Posterior vena cava (tissue), 2 donors: ENCODE data around the gene LAMB3. TPM values are rescaled to one million over a fixed set of nuclear protein-coding genes. Genes with fewer than 3 reads are reported as not detected.

Experiments used
- DNase-seq: peaks from one replicate; pipeline ENCODE4 v3.0.0-alpha.2; 2020; ENCODE audit warnings: low spot score
- intact Hi-C, 2 donors: fragments of 100-400 bp; cut with DNase I; formaldehyde crosslinking; loops; one replicate each; pipeline versions ENCODE4 v1.14.1 to v1.14.2; 2022 to 2023
- total RNA-seq, 2 donors: library from RNA; stranded (reverse); fragmentation: NEBNext Ultra II Directional; extraction: Animal tissue kit (Norgen Biotek cat#: 25700); gene quantifications; one replicate each; pipeline ENCODE4 v1.2.1, GENCODE V29; 2021
- donor health status: DM: yes; HTN: yes; CAD: no.
- donor health status: DM: yes; HTN: yes; CAD: no.

Gene LAMB3
- total RNA-seq, 2 donors from 2014 or later = 1.5 TPM

DNA sequence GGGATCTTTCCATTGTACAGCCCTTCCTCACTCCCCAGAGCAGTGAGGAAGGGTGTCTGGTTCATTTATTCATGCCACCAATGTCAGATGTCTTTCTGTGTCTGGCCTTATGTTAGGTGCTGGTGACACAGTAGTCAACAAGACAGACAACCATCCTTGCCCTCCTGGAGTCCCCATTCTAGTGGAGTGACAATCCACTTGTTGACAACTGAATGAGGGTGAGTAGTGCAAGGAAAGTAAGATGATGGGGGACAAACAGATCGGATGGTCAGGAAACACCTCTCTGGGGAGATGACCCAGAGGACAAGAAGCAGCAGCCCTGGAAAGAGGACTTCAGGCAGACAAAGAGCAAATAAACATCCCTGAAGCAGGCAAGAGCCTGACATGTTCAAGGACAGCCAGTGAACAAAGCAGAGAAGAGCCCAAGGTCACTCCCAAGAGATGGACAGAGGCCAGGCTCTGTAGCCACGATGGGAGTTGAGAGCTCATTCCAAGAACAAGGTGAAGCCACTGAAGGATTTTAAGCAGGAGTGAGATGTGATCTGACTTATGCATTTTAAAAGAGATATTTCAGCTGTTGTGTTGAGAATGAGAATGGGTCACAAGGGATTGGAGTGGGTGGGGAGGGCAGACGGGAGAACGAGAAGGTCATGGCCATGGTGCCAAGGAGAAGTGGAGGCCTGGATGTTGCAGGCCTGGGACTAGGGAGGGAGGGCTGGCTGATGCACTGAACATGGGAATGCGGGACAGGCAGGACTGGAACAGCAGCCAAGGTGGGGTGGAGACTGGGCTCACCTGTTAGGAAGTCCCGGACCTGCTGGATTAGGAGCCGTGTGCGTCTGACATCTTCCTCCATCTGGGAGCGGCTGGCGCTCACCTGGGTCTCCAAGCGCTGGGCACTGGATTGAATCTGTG is 30.2 kb downstream of the LAMB3 start:
- intact Hi-C loops = no loop called here
- no peak for DNase-seq

DNA sequence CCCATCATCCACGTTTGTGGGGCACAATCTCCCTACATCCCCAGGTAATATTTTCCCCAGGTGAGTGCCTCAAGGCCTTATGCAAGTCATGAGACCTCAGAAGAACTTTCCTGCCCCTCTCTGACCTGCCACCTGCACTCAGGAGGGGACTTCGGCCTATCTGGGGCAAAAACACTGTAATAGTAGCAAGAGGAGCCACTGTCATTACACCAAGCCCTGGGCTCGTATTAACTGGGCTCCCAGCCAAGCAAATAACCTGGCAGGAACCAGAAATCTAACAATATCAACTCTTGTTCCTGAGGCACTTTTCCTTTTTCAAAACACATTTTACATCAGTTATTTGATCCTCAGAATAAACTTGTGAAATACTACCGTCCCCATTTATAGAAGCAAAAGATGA is 30.9 kb downstream of the LAMB3 start:
- intact Hi-C loops = no loop called here
- no peak for DNase-seq

DNA sequence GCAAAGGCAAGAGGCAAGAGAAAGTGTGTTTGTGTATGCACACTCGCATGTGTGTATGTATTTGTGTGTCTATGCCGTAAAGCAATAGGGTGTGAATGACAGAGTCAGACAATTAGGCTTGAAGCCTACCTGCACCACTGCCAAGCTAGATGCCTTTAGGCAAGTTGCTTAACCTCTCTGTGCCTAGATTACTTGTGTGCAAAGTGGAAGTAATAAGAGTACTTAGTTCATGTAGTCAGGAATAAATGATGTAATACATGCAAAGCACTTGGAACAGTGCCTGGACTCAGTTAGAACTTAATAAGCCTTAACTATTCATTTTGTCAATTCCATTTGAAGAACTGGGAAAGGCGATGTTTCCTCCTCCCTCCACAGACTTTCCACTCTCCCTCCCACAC is 31.7 kb downstream of the LAMB3 start:
- intact Hi-C loops = no loop called here

DNA sequence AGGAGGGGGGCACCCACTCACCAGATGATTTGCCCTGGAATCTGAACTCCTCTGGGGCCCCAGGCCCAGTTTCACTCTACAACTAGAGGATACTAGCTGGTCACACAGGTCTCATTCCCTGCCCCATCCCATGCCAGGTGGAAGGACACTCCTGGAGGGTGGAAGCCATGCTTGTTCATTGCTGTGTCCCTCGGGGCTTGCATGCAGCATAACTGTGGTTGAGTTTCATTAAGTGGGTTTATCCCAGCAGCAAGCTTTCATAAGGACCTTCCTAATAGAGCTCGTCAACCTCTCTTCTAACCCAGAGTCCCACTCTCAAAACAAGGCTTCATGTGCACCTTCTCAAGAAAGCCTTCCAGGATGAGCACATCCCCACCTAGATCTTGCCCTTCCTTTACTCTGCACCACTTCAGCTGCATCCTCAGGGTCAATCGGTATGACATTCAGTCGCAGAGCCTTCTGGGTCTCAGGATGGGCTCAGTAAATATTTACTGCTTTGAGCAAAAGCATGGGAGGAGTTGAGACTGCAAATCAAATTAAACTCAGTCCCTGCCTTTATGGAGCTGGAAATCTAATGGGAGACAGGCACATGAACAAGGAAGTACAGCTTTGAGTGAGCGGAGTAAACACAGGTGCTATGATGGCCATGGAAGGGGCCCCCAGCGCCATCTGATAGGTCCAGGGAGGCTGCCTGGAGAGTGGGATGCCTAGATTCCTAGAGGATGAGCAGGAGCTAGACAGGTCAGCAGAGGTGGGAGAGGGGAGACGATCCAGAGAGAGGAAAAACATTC is 32.3 kb downstream of the LAMB3 start:
- intact Hi-C loops = no loop called here
- DNase-seq = no peak

More for the DNA sequence above, 31.7 kb downstream of the LAMB3 start:
- no peak for DNase-seq

DNA sequence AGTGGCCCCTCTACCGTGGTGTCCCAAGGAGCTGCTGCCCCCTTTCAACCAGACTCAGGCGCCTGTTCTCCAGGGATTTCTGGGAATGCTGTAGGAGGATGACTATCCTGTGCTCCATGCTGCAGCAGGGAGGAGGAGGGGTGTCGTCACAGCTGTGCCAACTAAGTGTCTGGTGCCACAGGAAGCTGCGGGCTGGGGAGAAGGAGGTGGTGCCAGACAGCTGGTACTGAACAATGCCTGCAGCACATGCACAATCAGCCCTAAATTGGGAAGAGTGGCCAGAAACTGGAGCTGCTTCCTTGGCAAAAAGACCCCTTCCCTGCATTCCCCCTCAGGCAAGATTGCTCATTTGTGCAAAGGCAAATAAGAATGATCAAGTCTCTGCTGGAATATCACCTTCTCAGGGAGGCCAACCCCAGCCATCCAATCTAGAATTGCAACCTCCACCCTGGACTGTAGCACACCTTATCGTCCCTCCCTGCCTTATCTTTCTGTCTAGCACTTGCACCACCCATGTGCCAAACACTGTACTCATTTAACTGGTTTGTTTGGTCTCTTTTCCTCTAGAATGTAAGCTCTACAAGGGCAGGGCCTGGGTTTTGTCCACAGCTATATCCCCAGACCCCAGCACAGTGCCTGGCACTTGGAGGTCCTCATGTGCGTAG is 33.3 kb downstream of the LAMB3 start:
- DNase-seq = no peak
- intact Hi-C loops = no loop called here

DNA sequence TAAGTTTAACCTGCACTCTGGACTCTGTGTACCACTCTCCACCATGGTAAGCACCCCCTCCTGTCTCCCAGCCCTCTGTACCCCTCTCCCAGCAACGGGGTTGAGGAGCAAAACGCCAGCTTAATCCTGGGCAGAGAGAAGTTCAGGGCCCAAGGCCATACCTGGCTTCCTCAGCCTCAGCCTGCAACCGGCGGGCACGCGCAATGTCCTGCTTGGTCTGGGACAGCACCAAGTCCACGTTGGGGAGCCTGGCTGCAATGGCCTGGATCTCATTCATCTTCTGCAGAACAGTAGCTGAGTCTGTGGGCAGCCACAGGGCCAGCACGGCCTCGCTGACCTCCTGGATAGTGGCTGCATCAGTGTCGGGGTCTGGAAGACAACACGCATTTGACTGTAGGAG is 33.9 kb downstream of the LAMB3 start:
- intact Hi-C loops = no loop called here
- DNase-seq = no peak

DNA sequence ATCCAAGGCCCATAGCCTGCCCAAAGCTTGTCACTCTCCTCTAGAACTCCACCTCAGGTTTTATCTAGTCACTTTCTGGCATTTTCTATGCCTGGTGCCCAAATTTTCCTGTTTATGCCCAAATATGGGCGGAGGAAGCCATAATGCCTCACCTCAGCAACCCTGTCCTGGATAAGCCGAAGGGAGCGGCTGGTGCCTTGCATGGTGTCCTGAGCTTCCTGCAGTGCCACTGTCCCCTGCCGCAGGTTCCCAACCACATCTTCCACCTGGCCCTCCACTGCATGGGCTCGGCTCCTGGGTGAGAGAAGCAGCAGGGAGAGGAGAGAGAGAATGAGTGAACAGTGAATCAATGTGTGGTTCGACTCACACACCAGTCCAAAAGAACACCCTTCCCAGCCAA is 34.5 kb downstream of the LAMB3 start:
- intact Hi-C loops = no loop called here

DNA sequence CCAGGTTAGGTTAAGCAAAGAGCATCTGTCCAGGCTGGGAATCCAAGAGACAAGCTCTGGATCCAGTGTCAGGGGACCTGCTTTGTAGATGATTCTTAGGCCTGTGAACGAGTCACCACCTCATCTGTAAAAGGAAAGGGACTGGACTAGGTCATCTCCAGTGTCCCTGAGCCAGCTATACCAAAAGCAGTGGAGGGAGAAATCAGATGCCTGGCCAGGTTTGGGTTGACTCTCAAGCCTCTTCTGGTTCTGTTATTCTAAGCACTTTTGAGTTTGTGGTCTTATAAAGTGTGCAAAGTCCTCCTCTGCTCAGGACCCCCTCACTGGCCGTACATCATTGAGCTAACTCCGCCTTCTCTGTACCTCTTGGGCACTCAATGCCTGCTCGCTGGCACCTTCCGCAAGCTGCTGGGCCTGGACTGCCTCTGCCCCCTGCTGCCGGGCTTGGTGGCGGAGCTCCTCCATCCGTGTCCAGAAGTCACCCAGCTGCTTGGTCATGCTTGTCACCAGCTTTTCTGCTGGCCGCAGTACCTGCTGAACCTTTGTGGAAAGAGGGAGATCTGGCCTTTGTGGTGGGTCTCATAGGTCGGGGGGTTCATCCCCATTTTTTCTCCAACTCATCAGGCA is 35.1 kb downstream of the LAMB3 start:
- intact Hi-C loops = no loop called here

More for the DNA sequence above, 34.5 kb downstream of the LAMB3 start:
- DNase-seq = no peak

DNA sequence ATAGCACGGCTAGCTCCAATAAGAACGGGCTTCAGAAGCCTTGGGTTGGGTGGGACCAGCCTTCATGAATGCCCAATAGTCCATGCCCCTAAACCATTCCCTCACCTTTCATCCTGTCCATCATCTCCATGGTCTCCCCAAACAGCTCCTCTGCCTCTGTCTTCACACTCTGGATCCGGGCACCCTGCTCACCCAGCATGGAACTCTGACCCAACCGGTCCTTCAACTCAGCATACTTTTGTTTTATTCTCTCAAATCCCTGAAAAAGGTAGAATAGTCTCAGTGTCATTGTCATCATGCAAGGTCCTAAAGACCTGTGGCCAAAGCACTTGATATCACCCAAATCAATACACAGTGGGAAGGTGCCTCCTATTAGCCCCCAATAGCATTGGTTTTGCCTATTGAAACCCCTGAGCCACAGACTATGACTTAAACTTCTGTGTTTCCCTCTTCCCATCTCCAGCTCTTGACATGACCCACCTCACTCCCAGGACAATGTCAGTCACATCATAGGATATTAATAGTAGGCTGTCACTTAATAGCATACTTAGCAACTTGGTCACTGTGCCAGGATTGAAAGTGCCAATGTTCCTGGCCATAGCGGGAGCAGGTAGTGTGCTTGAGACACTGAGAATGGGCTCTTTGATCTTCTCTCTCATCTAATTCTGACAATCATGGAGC is 35.7 kb downstream of the LAMB3 start:
- no peak for DNase-seq

More for the DNA sequence above, 35.1 kb downstream of the LAMB3 start:
- DNase-seq = no peak

DNA sequence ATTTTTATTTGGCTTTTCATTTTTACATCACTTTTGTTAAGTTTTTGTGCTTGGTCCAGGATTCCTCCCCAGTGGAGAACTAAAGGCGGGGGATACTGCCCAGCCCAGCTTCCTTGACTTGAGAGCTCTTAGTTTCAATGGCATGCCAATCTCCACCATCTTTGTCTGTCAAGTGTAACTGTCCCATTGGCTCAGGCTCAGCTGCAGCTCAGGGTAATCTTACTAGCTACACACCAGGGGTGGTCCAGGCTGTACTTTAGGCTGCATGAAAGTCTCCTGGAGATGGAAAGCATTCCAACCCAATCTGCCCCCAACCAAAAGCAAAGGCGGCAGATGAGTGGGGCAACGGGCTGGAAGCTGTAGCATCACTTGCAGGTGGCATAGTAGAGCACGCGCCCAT is 37.3 kb downstream of the LAMB3 start:
- DNase-seq = no peak
- intact Hi-C loops = no loop called here

More for the DNA sequence above, 35.7 kb downstream of the LAMB3 start:
- intact Hi-C loops = no loop called here

DNA sequence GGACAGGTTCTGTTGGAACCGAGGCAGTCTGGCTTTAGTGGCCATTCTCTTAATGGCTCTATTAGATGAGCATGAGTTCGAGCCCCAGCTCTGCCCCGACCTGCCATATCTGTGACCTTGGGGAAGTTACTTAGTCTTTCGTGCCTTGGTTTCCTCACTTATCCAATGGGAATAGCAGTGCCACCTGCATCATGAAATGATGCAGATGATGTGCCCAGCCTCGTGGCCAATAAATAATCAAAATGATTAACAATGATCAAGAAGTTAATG is 38.1 kb downstream of the LAMB3 start:
- DNase-seq = no peak
- intact Hi-C loops = no loop called here

DNA sequence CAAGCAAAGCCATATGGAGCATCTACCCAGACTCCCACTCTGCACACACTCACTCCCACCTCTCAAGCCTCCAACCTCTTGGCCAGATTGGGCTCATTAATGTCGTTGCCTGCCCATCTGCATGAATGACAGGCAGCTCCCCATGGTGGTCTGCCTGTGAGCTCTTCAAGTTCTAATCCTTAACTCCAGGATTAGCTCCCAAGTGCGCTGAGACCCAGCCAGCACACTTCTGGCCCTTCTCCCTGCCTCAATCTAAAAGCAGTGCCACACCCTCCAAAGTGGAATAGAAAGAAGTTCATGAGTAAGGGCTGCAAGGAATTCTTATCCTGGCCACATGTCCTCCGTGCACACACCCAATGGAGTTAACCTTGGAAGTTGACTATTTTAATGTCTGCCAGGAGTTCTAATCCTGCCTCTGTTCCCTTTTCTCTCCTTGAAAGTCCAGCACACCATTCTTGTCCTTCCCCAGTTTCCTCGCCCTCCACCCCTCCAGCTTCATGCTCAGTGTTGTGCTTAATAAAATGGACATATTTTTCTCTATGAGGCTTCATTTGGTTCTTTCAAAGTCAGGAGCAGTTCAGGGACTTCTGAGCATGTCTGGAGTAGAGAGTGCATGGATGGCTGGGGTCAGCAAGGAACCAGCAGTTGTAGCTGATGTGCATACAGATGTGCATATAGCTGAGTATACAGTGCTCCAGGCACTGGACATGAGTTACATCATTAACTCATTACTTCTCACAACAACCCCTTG is 38.6 kb downstream of the LAMB3 start:
- no peak for DNase-seq
- intact Hi-C loops = no loop called here

DNA sequence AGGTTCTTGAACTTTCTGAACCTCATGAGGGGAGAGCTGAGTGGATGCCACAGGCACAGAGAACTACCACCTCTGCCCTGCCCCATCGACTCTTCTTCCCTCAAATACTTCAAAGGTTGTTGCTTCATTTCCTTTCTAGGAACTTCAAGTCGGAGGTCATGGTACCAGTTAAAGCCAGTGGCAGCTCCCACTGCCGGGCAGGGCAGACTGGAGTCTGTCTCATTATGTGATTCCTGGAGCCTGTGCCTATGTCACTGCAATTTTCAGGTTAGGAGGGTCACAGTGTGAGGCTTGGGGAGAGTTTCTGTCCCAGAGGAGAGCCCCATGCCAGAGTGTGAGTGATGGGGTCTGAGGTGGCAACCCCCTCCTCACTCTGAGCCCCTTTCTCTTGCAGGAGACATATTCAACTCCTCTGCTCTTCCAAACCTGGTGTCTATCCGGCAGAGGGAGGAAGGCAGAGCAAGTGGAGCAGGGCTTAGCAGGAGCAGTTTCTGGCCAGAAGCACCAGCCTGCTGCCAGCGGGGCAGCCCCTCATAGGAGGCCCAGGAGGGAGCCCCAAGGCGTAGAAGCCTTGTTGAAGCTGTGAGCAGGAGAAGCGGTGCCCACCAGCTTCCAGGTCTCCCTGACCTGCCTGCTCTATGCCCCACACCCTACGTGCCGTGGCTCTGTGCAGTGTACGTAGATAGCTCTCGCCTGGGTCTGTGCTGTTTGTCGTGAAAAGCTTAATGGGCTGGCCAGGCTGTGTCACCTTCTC is 39.4 kb downstream of the LAMB3 start:
- intact Hi-C loops = no loop called here

DNA sequence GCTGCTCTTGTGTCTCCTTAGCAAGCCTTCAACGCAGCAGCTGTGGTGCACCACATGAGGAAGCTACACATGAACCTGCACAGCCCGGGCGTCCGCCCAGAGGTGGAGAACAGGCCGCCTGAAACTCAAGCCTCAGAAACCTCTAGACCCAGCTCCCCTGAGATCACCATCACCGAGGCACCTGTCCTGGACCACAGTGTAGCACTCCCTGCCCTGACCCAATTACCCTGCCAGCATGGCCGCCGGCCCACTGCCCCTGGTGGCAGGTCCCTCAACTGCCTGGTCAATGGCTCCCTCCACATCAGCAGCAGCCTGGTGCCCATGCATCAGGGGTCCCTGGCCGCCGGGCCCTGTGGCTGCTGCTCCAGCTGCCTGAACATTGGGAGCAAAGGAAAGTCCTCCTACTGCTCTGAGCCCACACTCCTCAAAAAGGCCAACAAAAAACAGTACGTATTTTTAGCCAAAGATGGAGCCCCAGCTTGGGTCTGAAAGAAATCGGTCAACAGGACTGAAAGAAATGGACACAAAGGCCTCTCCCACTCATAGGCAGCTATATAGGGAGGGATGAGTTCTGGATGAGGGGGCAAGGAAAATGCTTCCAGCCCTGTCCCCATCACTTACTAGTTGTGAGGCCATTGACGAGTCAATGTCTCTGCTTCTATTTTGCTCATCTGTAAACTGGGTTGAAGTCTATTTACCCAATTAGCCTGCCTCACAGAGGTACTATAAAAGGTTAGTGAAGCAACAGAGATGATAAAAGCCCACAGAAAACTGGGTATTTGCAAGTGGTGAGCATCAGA is 40.3 kb downstream of the LAMB3 start:
- intact Hi-C loops = no loop called here
- no peak for DNase-seq

More for the DNA sequence above, 39.4 kb downstream of the LAMB3 start:
- DNase-seq = no peak

DNA sequence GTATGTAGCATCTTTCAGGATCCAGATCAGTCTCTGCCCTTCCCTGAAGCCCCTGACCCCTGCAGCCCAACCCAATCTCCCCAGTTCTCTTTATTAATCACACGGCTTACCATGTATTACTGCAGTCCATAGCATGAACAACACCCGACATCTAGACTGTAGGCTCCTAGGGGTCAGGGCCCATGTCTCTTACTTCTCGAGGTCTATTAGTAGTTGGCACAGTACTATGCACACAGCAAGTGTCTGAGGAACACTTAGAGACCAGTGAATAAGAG is 41.7 kb downstream of the LAMB3 start:
- DNase-seq = no peak

DNA sequence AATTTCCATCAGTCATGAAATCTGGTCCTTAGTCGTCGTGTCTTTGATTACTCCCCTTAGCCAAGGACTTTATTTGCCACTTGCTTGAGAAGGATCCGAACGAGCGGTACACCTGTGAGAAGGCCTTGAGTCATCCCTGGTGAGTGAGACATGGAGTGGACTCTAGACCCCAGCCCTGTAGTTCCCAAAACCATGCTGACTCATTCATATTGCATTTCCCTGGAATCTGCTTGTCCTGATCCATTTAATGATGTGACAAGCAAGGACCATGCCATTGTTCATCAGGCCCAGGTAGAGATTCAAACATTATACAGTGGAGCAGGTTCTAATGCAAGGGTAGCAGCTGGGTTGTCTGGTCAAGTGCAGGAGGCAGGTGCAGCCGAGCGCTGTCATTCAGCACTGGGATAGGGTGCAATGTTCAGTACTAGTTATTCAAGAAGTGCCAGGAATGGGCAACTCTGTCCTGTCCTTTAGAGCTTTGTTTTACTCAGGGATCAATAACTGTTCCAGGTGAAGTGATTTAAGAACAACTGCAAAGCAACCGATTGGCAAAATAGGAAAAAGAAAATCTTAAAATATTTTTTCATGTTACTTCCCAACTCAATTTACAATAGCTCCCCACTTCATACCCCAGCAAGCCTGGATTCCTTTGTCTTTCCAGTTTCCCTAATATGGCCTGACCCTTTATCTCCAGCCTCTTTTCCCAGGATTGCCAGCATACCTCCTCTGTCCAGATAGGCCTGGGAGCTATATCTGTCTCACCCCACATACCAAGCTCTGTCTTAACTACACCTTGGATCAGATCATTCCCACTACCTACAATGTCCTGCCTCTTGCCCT is 42.2 kb downstream of the LAMB3 start:
- DNase-seq = no peak
- intact Hi-C loops = loop anchor here in 1 of 2 donors (10.0 kb wide), 1 partner anchor 85 kb away; no protein-coding TSS in a partner anchor

More for the DNA sequence above, 41.7 kb downstream of the LAMB3 start:
- intact Hi-C loops = no loop called here
